ENCODE measurements around the gene LRRC36.
"Not testable (repeated sequence)": the region's sequence is repeated elsewhere in the genome, so short reads cannot be mapped to it uniquely, and the experiment has no call there.

Gene LRRC36

GRCh38 chr16:67345401-67345800 is 18.8 kb downstream of the LRRC36 start:
- no peak for DNase-seq

- DNase-seq, result no peak
Measured at GRCh38 chr16:67346341-67346740, 19.7 kb downstream of the LRRC36 start.

- peak; percentile 31 for DNase-seq
Measured at GRCh38 chr16:67349172-67349571, 22.6 kb downstream of the LRRC36 start.

- DNase-seq, result no peak
Measured at GRCh38 chr16:67350324-67350723, 23.7 kb downstream of the LRRC36 start.

GRCh38 chr16:67352463-67352862 is 25.8 kb downstream of the LRRC36 start:
- DNase-seq, result not testable (repeated sequence)

- no peak for DNase-seq
Measured at GRCh38 chr16:67356396-67356795, 29.8 kb downstream of the LRRC36 start.

- DNase-seq, result no peak
Measured at GRCh38 chr16:67357561-67357960, 30.9 kb downstream of the LRRC36 start.

GRCh38 chr16:67359540-67360269 is 33.1 kb downstream of the LRRC36 start:
- DNase-seq, result not testable (repeated sequence)

- DNase-seq, result no peak
Measured at GRCh38 chr16:67361038-67361437, 34.4 kb downstream of the LRRC36 start.

- no peak for DNase-seq
Measured at GRCh38 chr16:67364600-67365235, 38.1 kb downstream of the LRRC36 start.

- DNase-seq, result no peak
Measured at GRCh38 chr16:67370661-67371060, 44.0 kb downstream of the LRRC36 start.

GRCh38 chr16:67372664-67373063 is 46.0 kb downstream of the LRRC36 start:
- peak; percentile 18 for DNase-seq

- DNase-seq, result not testable (repeated sequence)
Measured at GRCh38 chr16:67376012-67376411, 49.4 kb downstream of the LRRC36 start.

GRCh38 chr16:67378642-67379041 is 52.0 kb downstream of the LRRC36 start:
- DNase-seq, result no peak

GRCh38 chr16:67383284-67383683 is 56.7 kb downstream of the LRRC36 start:
- DNase-seq, result no peak

- DNase-seq, result no peak
Measured at GRCh38 chr16:67384778-67385510, 58.3 kb downstream of the LRRC36 start.

- no peak for DNase-seq
Measured at GRCh38 chr16:67386861-67387455, 60.3 kb downstream of the LRRC36 start.

GRCh38 chr16:67387479-67388079 is 61.0 kb downstream of the LRRC36 start:
- DNase-seq, result no peak

- DNase-seq, result no peak
Measured at GRCh38 chr16:67388191-67388590, 61.6 kb downstream of the LRRC36 start.

GRCh38 chr16:67388591-67388990 is 62.0 kb downstream of the LRRC36 start:
- no peak for DNase-seq

GRCh38 chr16:67389911-67390815 is 63.5 kb downstream of the LRRC36 start:
- no peak for DNase-seq
